ENCODE results near the gene RBM39. TPM values are rescaled to one million over a fixed set of nuclear protein-coding genes. Genes with fewer than 3 reads are reported as not detected.

Gene RBM39
- total and polyA plus RNA-seq, 12 donors: 98.8 to 412 (median 124) TPM

DNA sequence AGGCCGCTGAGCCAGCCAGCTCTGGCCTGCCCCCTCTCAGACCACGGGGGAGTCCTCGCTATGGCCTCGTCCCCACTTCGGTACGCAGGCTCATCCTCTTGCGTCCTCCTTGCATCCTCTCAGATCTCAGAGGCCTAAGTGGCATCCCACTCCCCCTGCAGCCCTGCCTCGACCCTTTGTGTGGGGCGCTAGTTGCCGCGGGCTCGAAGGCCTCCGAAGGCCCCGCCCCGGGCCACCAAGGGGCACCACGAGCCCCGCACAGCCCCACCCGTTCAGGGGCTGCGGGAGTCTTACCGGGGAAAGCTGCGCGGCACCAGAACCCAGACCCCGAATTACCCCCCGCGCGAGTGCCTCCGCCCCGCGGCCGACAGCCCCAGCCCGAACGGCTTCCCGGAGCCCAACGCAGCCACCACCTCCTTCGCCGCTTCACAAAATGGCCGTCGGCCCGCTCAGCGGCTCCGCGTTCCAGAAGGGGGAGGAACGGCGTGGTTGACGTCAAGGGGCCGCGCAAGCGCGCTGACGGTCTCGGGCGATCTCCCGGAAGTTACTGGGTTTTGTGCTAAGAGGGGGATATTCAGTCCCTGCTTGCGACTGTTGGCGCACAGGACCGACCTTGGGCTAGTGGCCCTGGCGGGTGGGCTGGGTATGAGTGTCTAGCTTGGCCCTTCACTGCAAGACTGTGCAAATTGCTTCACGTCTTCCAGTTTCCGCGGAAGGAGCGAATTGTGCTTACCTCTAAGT, 77.4 kb downstream of the RBM39 start, which contains the start of the genes CPNE1 and RBM12:
Gene CPNE1 (minus strand): TSS at position 435 of the 741 bp plus-strand sequence. CDS start 31,977 bp downstream, outside the sequence.
Gene RBM12 (minus strand): TSS at position 435 of the 741 bp plus-strand sequence. CDS start 9,578 bp downstream, outside the sequence.
- peak; percentile 92 to 94 for DNase-seq
- intact Hi-C loops (cut with DNase I): loop anchor here in 8 of 10 donors (2.0 to 10.0 kb wide), 6 partner anchors 47 to 200 kb away; partner anchors contain the start of genes SPAG4 (in 6 of the 8) and ERGIC3 (in 2 of the 8)

GRCh38 chr20:35663516-35664465, 78.3 kb downstream of the RBM39 start:
- Histone ChIP-seq H3K27me3 (no peaks in the 10 kb centered on the region), H3K4me1 (peaks cover 3 to 54% (median 43%) of the 10 kb centered on the region in 9 donors), H3K4me3 (peak overlapping the region; percentile 68 to 96 (median 79)), H3K27ac (peak overlapping the region; percentile 90 to 100 (median 97)), H3K36me3 (peaks cover 0 to 15% (median 4%) of the 10 kb centered on the region in 9 donors), H3K9me3 (no peaks in the 10 kb centered on the region)
- ATAC-seq (peak; percentile 2 to 45 (median 32)), DNase-seq (peak in 1 of 2 donors; percentile 36)
- TF ChIP-seq, protein P1, sequence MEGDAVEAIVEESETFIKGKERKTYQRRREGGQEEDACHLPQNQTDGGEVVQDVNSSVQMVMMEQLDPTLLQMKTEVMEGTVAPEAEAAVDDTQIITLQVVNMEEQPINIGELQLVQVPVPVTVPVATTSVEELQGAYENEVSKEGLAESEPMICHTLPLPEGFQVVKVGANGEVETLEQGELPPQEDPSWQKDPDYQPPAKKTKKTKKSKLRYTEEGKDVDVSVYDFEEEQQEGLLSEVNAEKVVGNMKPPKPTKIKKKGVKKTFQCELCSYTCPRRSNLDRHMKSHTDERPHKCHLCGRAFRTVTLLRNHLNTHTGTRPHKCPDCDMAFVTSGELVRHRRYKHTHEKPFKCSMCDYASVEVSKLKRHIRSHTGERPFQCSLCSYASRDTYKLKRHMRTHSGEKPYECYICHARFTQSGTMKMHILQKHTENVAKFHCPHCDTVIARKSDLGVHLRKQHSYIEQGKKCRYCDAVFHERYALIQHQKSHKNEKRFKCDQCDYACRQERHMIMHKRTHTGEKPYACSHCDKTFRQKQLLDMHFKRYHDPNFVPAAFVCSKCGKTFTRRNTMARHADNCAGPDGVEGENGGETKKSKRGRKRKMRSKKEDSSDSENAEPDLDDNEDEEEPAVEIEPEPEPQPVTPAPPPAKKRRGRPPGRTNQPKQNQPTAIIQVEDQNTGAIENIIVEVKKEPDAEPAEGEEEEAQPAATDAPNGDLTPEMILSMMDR (IDR thresholded peaks at IDR 0.05): no peak
- 0 to 1% methylated on average over 28 of the region's 28 CpGs for WGBS, 2 donors
- intact Hi-C loops (cut with DNase I): loop anchor here in 8 of 10 donors (2.0 to 10.0 kb wide), 6 partner anchors 46 to 199 kb away; partner anchors contain the start of genes SPAG4 (in 6 of the 8) and ERGIC3 (in 2 of the 8)

More for the DNA sequence above, 77.4 kb downstream of the RBM39 start, which contains the start of the genes CPNE1 and RBM12:
- Histone ChIP-seq H3K36me3 (peaks cover 0 to 23% (median 12%) of the 10 kb centered on the region in 9 donors), H3K4me1 (peaks cover 3 to 45% (median 39%) of the 10 kb centered on the region in 9 donors), H3K9me3 (no peaks in the 10 kb centered on the region), H3K4me3 (peak within 1 kb of the TSS; percentile 68 to 96 (median 79)), H3K27ac (peak within 1 kb of the TSS; percentile 90 to 100 (median 97)), H3K27me3 (no peaks in the 10 kb centered on the region)
- ATAC-seq: peak; percentile 96 to 98 (median 97)
- TF ChIP-seq, protein P1 (IDR thresholded peaks at IDR 0.05): no peak
- 1% methylated on average over 61 of the region's 61 CpGs for WGBS, 2 donors

GRCh38 chr20:35662551-35662950, 79.5 kb downstream of the RBM39 start:
- Histone ChIP-seq H3K4me3 (peak overlapping the region in 7 of 10 donors; percentile 68 to 96 (median 81)), H3K27ac (peak overlapping the region in 1 of 10 donors; percentile 97), H3K9me3 (no peaks in the 10 kb centered on the region), H3K27me3 (no peaks in the 10 kb centered on the region), H3K4me1 (peaks cover 3 to 65% (median 53%) of the 10 kb centered on the region in 9 donors), H3K36me3 (peaks cover 0 to 4% (median 0%) of the 10 kb centered on the region in 9 donors)
- TF ChIP-seq, protein P1 (IDR thresholded peaks at IDR 0.05): no peak
- intact Hi-C loops (cut with DNase I): loop anchor here in 6 of 10 donors (5.0 to 10.0 kb wide), 5 partner anchors 45 to 198 kb away; partner anchors contain the start of genes SPAG4 (in 6 of the 6) and ERGIC3 (in 2 of the 6)
- WGBS, 2 donors: 24 to 35% methylated on average over 2 of the region's 2 CpGs
- ATAC-seq (no peak), DNase-seq (no peak)
